ENCODE measurements around the gene RALGAPA2.

Gene RALGAPA2

DNA sequence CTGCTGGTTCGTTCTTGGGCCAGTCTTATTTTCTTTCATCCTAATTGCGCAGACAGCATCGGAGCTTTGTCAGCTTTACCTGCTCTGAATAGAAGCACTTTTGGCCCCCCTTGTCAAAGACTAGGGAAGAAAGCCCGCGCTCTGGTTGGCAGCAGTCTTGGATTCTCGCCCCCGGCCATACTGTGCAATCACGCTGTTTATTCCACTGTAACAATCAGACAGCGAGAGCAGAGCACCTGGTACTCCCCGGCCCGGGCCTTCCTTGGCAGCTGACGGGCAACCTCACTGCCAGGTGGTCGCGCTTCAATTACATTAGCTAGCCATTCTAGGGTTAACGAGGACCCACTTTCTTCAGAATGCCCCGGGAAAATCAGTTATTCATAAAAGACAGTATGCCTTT lies 272.0 kb downstream of the RALGAPA2 start:
- DNase-seq: no peak
- TF ChIP-seq POLR2A (IDR thresholded peaks at IDR 0.05; ENCODE audit: low read length) (no peak), GATA1 (IDR thresholded peaks at IDR 0.05; ENCODE audit: low read depth, low read length) (no peak)

DNA sequence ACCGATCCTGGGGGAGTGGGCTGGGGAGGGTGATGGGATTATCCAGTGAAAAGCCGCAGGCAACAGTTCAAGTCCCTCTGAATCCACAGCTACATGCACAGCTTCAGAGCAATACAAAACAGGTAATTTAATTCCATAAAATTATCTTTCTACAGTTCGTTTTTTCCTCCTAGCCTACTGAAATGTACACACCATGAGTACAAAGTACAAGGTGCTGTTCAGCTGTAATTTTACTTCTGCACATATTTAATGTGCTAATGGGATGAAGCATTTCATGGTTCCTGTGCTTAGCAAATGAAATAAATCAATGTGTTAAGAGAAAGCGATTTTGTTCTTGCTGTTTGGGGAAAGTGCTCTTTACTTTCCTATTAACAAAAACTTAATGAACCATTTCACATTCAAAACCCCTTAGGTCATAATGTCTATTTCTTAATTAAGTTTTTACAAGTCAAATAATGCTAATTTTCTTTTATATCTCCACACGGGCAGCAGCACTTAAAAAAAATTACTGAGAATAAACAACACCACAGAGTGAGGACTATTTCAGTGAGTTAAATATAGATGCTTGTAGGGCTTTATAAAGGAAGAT lies 272.7 kb downstream of the RALGAPA2 start:
- TF ChIP-seq POLR2A (IDR thresholded peaks at IDR 0.05; ENCODE audit: low read length) (no peak), GATA1 (IDR thresholded peaks at IDR 0.05; ENCODE audit: low read depth, low read length) (no peak)
- DNase-seq: no peak

DNA sequence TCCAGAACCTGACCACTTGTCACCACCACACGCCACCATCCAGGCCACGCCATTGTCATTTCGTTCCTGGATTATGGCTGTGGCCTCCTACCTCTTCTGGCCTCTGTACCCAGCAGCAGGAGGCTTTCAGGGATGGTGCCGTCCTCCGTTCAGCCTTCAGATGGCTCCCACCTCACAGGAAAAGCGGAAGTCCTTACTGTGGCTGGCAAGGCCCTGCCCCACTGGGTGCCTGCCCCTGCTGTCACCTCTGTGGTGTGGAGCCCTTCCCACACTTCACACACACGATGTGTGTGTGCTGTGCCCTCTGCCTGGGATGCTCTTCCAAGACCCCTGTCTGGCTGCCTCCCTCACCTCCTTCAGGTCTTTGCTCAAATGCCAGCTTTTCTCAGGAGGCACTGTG lies 275.1 kb downstream of the RALGAPA2 start:
- no peak for DNase-seq
- TF ChIP-seq GATA1 (IDR thresholded peaks at IDR 0.05; ENCODE audit: low read depth, low read length) (no peak), POLR2A (IDR thresholded peaks at IDR 0.05; ENCODE audit: low read length) (no peak)

DNA sequence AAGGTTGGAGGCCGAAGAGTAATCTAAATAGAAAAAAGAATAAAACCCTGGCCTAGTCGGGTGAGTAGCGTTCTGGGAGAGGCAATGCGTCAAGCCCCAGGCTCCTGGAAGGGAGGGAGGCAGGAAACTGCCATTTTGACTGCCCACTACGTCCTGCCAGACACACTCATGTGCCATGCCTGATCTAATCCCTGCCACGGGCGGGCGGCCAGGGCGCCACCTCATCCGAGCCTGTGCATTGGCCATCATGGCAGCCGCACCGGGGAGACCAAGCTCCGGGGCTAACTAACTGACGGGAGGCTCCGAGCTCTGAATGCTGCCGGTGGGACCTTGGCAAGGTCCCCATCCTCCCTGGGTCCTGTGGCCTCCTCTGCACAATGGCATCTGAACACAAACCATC lies 275.8 kb downstream of the RALGAPA2 start:
- no peak for TF ChIP-seq POLR2A (IDR thresholded peaks at IDR 0.05; ENCODE audit: low read length)
- no peak for TF ChIP-seq GATA1 (IDR thresholded peaks at IDR 0.05; ENCODE audit: low read depth, low read length)
- no peak for DNase-seq

DNA sequence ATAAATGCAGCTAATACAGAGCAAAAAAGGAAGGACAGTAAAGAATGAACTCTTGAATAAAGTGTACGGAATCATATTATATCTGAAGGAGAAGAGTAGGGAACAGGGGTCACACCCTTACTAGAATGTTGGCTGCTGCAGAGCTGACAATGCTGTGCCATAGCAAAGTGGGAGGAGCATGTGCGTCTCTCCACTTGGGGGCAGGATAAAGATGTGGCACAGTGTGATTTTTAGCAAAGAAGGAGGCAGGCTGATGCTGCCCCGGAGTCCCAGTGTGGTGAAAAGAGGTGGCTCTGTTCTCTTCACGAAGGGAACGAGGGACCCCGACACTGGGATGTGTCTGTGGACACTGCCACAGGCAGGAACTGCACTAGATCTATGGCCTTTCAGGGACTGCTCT lies 277.0 kb downstream of the RALGAPA2 start:
- TF ChIP-seq GATA1 (IDR thresholded peaks at IDR 0.05; ENCODE audit: low read depth, low read length) (no peak), POLR2A (IDR thresholded peaks at IDR 0.05; ENCODE audit: low read length) (no peak)
- no peak for DNase-seq

DNA sequence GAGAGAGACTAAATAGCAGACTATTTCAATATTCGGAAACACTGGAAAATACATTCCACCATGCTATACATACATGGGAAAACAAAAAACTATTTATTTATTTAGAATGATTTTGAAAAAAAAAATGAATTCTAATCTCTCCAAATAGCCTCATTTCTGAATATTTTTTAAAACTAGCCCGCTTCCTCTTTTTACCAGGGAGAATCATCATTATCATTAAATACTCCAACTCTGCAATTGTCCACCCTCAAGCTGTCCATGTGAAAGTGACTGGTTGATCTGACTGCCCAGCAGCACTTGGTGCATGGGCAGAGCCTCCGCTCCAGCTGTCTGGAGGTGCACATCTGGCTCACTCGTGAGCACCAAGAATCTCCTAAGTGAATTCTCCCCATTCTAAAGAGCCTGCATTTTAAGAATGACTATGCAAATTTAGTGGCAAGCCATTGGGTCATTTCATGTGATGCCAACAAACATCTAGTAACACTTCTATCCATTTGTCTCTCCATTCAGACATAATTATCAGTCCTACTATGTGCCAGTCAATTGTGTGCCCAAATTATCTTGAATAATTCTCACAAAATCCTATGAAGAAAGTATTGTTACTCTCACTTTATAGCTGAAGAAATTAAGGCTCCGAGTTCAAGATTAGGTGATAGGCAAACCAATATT lies 279.7 kb downstream of the RALGAPA2 start:
- DNase-seq: no peak
- no peak for TF ChIP-seq POLR2A (IDR thresholded peaks at IDR 0.05; ENCODE audit: low read length)
- no peak for TF ChIP-seq GATA1 (IDR thresholded peaks at IDR 0.05; ENCODE audit: low read depth, low read length)

DNA sequence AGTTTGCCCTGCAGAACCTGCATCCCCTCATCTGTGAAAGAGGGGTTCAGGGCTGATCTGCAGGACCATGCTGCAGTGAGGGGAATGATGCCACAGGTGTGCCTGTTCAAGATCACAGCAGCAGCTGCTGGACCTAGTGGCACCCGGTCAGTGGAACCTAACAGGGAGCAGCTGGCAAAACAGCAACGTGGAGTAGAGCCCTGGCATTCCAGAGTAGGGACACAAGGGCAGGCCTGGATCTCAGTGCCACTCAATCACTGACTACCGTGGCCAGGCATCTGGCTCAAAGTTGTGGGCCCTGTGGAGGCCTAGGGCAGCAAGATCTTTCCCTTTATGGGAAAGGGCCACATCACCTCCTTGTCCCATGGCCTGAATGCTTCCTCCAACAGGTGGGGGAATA lies 282.4 kb downstream of the RALGAPA2 start:
- DNase-seq: no peak
- TF ChIP-seq GATA1 (IDR thresholded peaks at IDR 0.05; ENCODE audit: low read depth, low read length): no peak
- no peak for TF ChIP-seq POLR2A (IDR thresholded peaks at IDR 0.05; ENCODE audit: low read length)

DNA sequence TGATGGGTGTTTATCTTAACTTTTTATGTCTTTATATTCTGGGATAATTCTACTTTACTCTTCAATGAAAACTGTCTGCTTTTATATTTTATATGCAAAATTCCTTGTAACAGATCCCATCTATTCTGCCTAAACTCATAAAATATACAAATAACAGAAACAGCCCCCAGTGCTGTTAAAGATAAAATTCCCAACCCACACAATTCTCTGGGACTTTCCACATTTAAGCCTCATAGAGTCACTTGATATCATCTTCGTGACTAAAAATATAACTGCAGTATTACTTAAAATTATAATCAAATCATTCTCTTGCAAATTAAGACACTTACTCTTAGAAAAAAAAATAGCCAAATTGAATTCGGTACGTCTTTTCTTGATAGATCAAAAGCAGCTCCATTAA lies 284.4 kb downstream of the RALGAPA2 start:
- no peak for TF ChIP-seq GATA1 (IDR thresholded peaks at IDR 0.05; ENCODE audit: low read depth, low read length)
- TF ChIP-seq POLR2A (IDR thresholded peaks at IDR 0.05; ENCODE audit: low read length): no peak
- DNase-seq: no peak

DNA sequence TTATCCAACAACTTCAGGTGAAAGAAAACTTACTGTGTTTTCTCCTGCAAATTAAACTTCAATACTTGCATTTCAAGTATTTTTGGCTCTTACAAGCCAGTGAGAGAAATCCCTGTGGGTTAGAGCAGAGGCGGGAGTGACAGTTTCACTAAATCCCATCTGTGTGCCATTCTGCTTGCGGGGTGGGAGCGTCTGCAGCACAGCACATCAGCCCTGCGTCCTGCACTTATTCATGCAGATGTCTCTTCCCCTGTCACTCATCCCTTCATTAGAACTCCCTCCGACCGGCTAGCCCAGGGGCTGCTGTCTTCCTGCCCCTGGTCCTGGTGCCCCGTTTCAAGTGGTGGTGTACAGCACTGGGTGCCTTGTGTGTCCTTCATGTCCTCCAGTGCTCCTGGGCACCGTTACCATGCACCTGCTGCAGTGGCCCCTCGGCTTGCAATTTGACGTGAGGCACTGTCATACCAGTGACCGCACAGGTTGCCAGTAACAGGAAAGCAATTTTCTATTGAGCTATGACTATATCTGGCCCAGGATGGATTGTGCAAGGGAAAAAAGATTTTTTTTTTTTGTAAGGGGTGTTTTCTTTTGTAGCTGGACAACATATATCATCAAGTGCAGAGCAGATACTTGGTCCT lies 285.1 kb downstream of the RALGAPA2 start:
- no peak for DNase-seq
- TF ChIP-seq POLR2A (IDR thresholded peaks at IDR 0.05; ENCODE audit: low read length): no peak
- TF ChIP-seq GATA1 (IDR thresholded peaks at IDR 0.05; ENCODE audit: low read depth, low read length): no peak

DNA sequence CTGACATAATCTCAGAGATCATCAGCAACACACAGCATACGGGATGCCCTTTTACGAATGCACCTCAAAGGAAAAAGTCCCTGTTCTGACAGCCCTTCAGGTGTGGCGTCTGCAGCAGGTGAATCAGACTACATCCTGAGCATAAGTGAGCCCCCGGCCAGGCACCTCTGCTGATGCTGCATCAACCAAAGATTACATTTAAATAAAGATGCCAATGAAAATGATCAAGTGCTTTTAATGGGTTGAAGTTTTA lies 285.9 kb downstream of the RALGAPA2 start:
- no peak for DNase-seq
- no peak for TF ChIP-seq POLR2A (IDR thresholded peaks at IDR 0.05; ENCODE audit: low read length)
- TF ChIP-seq GATA1 (IDR thresholded peaks at IDR 0.05; ENCODE audit: low read depth, low read length): no peak

DNA sequence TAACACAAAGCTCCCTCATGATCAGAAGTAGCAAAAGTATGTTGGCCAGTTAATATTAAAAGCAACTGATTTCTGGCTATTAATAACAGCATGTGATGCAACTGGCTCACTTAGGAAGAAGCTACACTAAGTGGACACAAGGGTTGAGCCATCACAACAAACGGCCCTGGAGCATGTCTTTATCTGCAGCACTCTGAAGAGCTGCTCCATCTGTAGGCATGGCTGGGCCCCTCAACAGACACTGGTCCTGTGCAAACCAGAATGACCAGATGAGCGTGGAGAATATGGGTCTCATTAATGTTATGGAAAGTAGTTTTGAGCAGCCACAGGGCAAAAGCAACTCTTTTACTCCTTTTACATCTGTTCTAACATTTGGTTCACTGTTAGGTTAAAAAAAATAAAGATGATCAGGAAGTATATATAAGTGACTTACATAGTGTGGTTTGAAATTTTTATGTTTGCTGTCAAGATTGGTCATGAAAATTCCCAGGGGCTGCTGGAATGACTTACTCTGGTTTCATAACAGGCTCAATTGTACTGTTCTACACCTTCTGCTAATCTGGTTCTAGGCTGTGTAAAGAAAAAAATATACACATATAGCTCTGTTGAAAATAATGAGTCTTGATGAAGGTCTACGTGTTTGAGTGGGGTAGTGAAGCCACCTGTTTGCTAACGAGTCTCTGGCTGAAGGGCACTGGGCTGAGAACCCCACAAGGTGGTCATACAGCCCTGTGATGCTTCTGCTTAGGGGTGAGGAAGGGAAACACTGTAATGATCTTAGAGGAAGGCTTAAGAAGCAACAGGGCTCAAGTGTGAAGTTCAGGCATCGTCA lies 286.4 kb downstream of the RALGAPA2 start:
- TF ChIP-seq POLR2A (IDR thresholded peaks at IDR 0.05; ENCODE audit: low read length) (no peak), GATA1 (IDR thresholded peaks at IDR 0.05; ENCODE audit: low read depth, low read length) (no peak)

DNA sequence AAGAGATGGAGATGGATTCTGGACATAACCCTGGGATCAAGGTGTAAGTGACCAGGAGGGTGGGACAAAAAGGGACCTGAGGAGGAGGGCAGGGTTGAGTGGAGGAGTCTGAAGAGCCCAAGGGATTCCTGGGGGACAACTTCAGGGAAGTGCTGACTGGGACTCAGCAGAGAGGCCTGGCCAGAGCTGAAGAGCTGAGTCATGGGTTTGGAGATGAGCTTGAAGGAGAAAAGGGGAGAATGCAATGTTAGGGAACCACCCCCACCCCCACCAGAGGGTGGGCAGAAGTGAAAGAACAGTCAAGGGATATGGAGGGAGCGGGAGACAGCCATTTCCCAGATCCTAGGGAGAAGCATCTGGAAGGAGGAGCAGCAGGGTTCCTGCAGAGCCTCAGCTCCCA lies 289.3 kb downstream of the RALGAPA2 start:
- no peak for DNase-seq
- TF ChIP-seq GATA1 (IDR thresholded peaks at IDR 0.05; ENCODE audit: low read depth, low read length) (no peak), POLR2A (IDR thresholded peaks at IDR 0.05; ENCODE audit: low read length) (no peak)

More for the DNA sequence above, 286.4 kb downstream of the RALGAPA2 start:
- DNase-seq: no peak

DNA sequence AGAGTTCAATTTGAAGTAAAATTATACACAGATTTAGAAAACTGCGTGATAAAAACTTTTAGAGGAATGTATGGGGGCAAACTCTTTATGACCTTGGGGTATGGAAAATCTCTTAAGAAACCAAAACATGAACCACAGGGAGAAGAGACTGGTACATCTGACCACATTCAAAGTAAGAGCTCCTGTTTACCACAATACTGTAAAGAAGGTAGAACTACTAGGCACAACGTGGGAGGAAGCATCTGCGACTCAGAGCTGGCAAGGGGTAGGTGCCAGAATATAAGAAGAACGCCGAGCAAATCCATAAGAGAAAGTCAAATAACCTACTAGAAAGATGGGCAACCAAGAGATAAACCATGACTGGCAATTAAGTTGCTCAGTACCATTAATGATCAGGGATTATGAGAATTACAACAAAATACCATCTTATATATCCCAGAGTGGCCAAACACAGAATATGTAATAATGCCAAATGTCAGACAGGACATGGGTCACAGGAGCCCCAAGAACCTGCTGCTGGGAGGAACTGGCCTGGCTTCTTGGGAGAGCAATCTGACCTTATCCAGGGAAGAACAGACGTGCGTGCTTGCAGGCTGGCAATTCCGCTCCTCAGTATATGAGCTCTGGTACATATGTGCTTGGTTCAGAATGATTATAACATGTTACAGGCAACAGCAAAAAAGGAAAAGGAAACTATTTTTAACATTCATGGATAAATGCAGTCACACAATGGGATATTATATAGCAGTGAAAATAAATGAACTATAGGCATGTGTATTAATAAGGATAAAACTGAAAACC lies 294.4 kb downstream of the RALGAPA2 start:
- TF ChIP-seq GATA1 (IDR thresholded peaks at IDR 0.05; ENCODE audit: low read depth, low read length): no peak
- TF ChIP-seq POLR2A (IDR thresholded peaks at IDR 0.05; ENCODE audit: low read length): no peak
- no peak for DNase-seq

DNA sequence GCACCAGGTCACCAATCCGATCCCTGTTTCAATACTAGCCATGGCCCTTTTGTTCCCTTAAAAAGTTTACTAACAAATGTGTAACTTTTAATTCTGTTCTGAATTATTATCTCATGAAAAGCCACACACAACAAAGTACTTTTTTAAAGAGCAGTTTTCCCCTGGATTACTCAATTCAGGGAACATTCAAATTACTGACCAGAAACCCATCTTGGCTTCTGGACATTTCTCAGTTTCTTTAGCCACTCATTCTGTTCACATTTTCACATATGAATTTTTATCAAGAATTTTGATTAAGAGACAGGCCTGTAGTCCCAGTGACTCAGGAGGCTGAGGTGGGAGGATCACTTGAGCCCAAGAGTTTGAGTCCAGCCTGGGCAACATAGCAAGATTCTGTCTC lies 297.1 kb downstream of the RALGAPA2 start:
- DNase-seq: no peak
- TF ChIP-seq POLR2A (IDR thresholded peaks at IDR 0.05; ENCODE audit: low read length) (no peak), GATA1 (IDR thresholded peaks at IDR 0.05; ENCODE audit: low read depth, low read length) (no peak)
